ENCODE data around the gene SLC38A9.

DNA sequence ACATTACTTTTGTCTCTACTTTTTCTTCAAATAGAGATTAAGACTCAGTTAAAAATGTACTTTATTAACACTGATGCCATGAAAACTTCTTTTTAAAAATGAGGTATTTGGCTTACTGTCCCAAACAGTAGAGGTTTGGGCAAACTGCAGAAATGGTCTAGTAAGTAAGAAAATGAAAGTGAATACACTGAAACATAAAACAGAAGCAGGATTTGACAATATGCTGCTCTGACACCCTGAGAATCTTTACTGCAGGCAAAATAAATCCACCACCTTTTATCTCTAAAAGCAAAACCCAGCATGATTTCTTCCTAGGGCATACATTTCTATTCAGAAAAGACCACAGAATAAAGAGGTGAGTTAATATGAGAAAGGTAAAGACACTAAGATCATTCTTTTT, 86.2 kb downstream of the SLC38A9 start:
- TF ChIP-seq, protein P1, sequence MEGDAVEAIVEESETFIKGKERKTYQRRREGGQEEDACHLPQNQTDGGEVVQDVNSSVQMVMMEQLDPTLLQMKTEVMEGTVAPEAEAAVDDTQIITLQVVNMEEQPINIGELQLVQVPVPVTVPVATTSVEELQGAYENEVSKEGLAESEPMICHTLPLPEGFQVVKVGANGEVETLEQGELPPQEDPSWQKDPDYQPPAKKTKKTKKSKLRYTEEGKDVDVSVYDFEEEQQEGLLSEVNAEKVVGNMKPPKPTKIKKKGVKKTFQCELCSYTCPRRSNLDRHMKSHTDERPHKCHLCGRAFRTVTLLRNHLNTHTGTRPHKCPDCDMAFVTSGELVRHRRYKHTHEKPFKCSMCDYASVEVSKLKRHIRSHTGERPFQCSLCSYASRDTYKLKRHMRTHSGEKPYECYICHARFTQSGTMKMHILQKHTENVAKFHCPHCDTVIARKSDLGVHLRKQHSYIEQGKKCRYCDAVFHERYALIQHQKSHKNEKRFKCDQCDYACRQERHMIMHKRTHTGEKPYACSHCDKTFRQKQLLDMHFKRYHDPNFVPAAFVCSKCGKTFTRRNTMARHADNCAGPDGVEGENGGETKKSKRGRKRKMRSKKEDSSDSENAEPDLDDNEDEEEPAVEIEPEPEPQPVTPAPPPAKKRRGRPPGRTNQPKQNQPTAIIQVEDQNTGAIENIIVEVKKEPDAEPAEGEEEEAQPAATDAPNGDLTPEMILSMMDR (IDR thresholded peaks at IDR 0.05; ENCODE audit: low read depth, low read length), result no peak
- TF ChIP-seq EZH2phosphoT487 (IDR thresholded peaks at IDR 0.05; ENCODE audit: low read depth), result no peak

Data from OCI-LY3 (cell line).